HCT116 (cell line): ENCODE data around the gene TWSG1. TPM values are rescaled to one million over a fixed set of nuclear protein-coding genes. Genes with fewer than 3 reads are reported as not detected.

ENCODE experiments used
- ATAC-seq: fragments of 200-7000 bp; cut with Tn5 transposase; 2 replicates; pipeline ENCODE4 v1.9.1; 2020; ENCODE audit warnings: mild to moderate bottlenecking, moderate library complexity
- BruUV-seq: library from RNA; stranded (reverse); fragments of 400-500 nt; replicated peaks from 2 replicates; lab custom pipeline; 2021; lab: Mats Ljungman, UMichigan
- CTCF ChIA-PET: fragments of 300-600 bp; sonication (Branson Sonifier 250); formaldehyde crosslinking; loops from one replicate; lab custom pipeline; 2021; ENCODE audit warnings: antibody characterized with exemption; lab: Charles Lee
- POLR2A ChIA-PET: fragments of 300-600, 350-600 bp; sonication (Branson Sonifier 250); formaldehyde crosslinking; loops from one replicate; lab custom pipeline; 2021; ENCODE audit warnings: antibody characterized with exemption; lab: Charles Lee
- RAD21 ChIA-PET, 2 experiments: fragments of 300-600 bp; sonication (Branson Sonifier 250); formaldehyde crosslinking; loops; one replicate each; lab custom pipeline; 2023; ENCODE audit warnings: low total read pairs in 2 of 2; ENCODE audit not compliant: uncharacterized antibody in 2 of 2, unreplicated experiment in 2 of 2, low non-redundant PET in 1 of 2; lab: Charles Lee
- DNase-seq: peaks from one replicate; pipeline ENCODE4 v3.0.0-alpha.2; 2010; ENCODE audit warnings: low read depth, low spot score
- H2AFZ ChIP-seq: fragments of 200-600 bp; shearing (Covaris generic), sonication (generic); 2 replicates; pipeline ENCODE4 v1.6.1; 2017; ENCODE audit warnings: low read depth, mixed run types, mixed read lengths, antibody characterized with exemption, low read length; ENCODE audit not compliant: poor library complexity, severe bottlenecking
- H3K27ac ChIP-seq: 2 replicates; pipeline ENCODE4 v1.5.1; 2012; ENCODE audit warnings: low read depth, low read length
- H3K27me3 ChIP-seq: fragments of 200-600 bp; sonication (generic); 2 replicates; pipeline ENCODE4 v1.6.1; 2016; ENCODE audit warnings: mixed run types, low read length, mixed read lengths; ENCODE audit not compliant: insufficient read depth
- H3K36me3 ChIP-seq, 2 experiments: fragments of 200-500 bp in 1 of 2; fragments of 200-600 bp in 1 of 2; sonication (Bioruptor generic) in 1 of 2; sonication (generic) in 1 of 2; 2 replicates each; pipeline versions ENCODE4 v1.5.1 to v1.6.1; 2014 to 2016; ENCODE audit warnings: low read length in 2 of 2, inconsistent platforms in 1 of 2, mixed read lengths in 1 of 2, mixed run types in 1 of 2; ENCODE audit not compliant: insufficient read depth in 2 of 2, control insufficient read depth in 1 of 2
- H3K4me1 ChIP-seq, 2 experiments: fragments of 200-600 bp in 1 of 2; sonication (generic) in 1 of 2; 2 replicates each; pipeline versions ENCODE4 v1.5.1 to v1.6.1; 2012 to 2017; ENCODE audit warnings: low read length in 2 of 2, inconsistent platforms in 1 of 2, mild to moderate bottlenecking in 1 of 2, mixed read lengths in 1 of 2, mixed run types in 1 of 2, moderate library complexity in 1 of 2; ENCODE audit not compliant: insufficient read depth in 2 of 2, control insufficient read depth in 1 of 2
- H3K4me2 ChIP-seq: fragments of 200-600 bp; sonication (generic); 2 replicates; pipeline ENCODE4 v1.6.1; 2017; ENCODE audit warnings: mixed run types, low read length, mixed read lengths
- H3K4me3 ChIP-seq, 2 experiments: fragments of 200-600 bp in 1 of 2; sonication (generic) in 1 of 2; replicated peaks in 1 of 2; 2 replicates each; pipeline ENCODE4 v1.5.1; 2011 to 2016; ENCODE audit warnings: low read length in 2 of 2, control low read depth in 1 of 2, low read depth in 1 of 2, mild to moderate bottlenecking in 1 of 2, mixed read lengths in 1 of 2, mixed run types in 1 of 2
- H3K79me2 ChIP-seq: fragments of 200-600 bp; sonication (generic); 2 replicates; pipeline ENCODE4 v1.6.1; 2017; ENCODE audit warnings: mild to moderate bottlenecking, mixed run types, low read length, moderate library complexity, mixed read lengths; ENCODE audit not compliant: insufficient read depth
- H3K9ac ChIP-seq: fragments of 200-600 bp; sonication (generic); 2 replicates; pipeline ENCODE4 v1.6.1; 2016; ENCODE audit warnings: low read length, mixed read lengths
- H3K9me2 ChIP-seq: fragments of 200-600 bp; sonication (generic), shearing (Covaris generic); 2 replicates; pipeline ENCODE4 v1.6.1; 2017; ENCODE audit warnings: mixed run types, mild to moderate bottlenecking, moderate library complexity; ENCODE audit not compliant: insufficient read depth
- H3K9me3 ChIP-seq, 2 experiments: fragments of 200-500 bp in 1 of 2; fragments of 200-600 bp in 1 of 2; sonication (Bioruptor generic) in 1 of 2; sonication (generic) in 1 of 2; 2 replicates each; pipeline ENCODE4 v1.6.1; 2014 to 2017; ENCODE audit warnings: low read length in 2 of 2, mixed read lengths in 2 of 2, inconsistent platforms in 1 of 2, low read depth in 1 of 2, mild to moderate bottlenecking in 1 of 2, mixed run types in 1 of 2, moderate library complexity in 1 of 2; ENCODE audit not compliant: control insufficient read depth in 1 of 2, insufficient read depth in 1 of 2
- H4K20me1 ChIP-seq: fragments of 200-600 bp; sonication (generic), shearing (Covaris generic); 2 replicates; pipeline ENCODE4 v1.6.1; 2017; ENCODE audit warnings: mixed run types, mild to moderate bottlenecking, moderate library complexity; ENCODE audit not compliant: insufficient read depth
- CBX3 ChIP-seq: IDR thresholded peaks from 2 replicates; pipeline ENCODE4 v1.6.1; 2012; ENCODE audit warnings: low read depth
- ELF1 ChIP-seq: IDR thresholded peaks from 2 replicates; pipeline ENCODE4 v1.6.1; 2012; ENCODE audit warnings: low read depth, borderline replicate concordance
- EZH2 ChIP-seq: fragments of 200-600 bp; sonication (generic); IDR thresholded peaks from 2 replicates; pipeline ENCODE4 v1.6.1; 2017; ENCODE audit warnings: antibody characterized with exemption, mixed run types
- EZH2phosphoT487 ChIP-seq: fragments of 200-600 bp; IDR thresholded peaks from 2 replicates; pipeline ENCODE4 v1.6.1; 2018; ENCODE audit warnings: antibody characterized with exemption, borderline replicate concordance
- JUND ChIP-seq: IDR thresholded peaks from 2 replicates; pipeline ENCODE4 v1.6.1; 2012
- POLR2A ChIP-seq: IDR thresholded peaks from 2 replicates; pipeline ENCODE4 v1.7.0; 2011; ENCODE audit warnings: borderline replicate concordance; ENCODE audit not compliant: insufficient read depth, insufficient read length; ENCODE audit errors: extremely low read depth
- RAD21 ChIP-seq: IDR thresholded peaks from 2 replicates; pipeline ENCODE4 v1.6.1; 2012; ENCODE audit warnings: low read depth, mild to moderate bottlenecking
- SRF ChIP-seq: IDR thresholded peaks from 2 replicates; pipeline ENCODE4 v1.6.1; 2012; ENCODE audit warnings: low read depth
- YY1 ChIP-seq: IDR thresholded peaks from 2 replicates; pipeline ENCODE4 v1.6.1; 2011; ENCODE audit warnings: low read length, low read depth, moderate library complexity, mild to moderate bottlenecking; ENCODE audit not compliant: insufficient replicate concordance; ENCODE audit errors: extremely low read depth
- ZFX ChIP-seq: fragments of 450-650 bp; IDR thresholded peaks from 2 replicates; pipeline ENCODE4 v1.6.1; 2017
- intact Hi-C: fragments of 100-400 bp; cut with micrococcal nuclease; formaldehyde crosslinking; loops from 2 replicates; pipeline ENCODE4 v1.10.0; 2022
- total RNA-seq: library from RNA; stranded (reverse); gene quantifications from one replicate; pipeline ENCODE4 v1.2.1, GENCODE V29; 2021; ENCODE audit not compliant: unreplicated experiment
- TF ChIP-seq, protein P1 (sequence below): IDR thresholded peaks from 2 replicates; pipeline ENCODE4 v1.6.1; 2011; ENCODE audit warnings: mild to moderate bottlenecking, low read length, moderate library complexity; ENCODE audit not compliant: insufficient replicate concordance; ENCODE audit errors: extremely low read depth
- TF ChIP-seq, protein P2 (sequence below), 3 experiments: fragments of 200-600 bp in 1 of 3; sonication (generic) in 1 of 3; IDR thresholded peaks in 2 of 3; conservative IDR thresholded peaks in 1 of 3; 2 replicates each; pipeline ENCODE4 v1.5.1; 2012 to 2017; ENCODE audit warnings: low read depth in 2 of 3, low read length in 2 of 3, antibody characterized with exemption in 1 of 3, borderline replicate concordance in 1 of 3, control low read depth in 1 of 3, mild to moderate bottlenecking in 1 of 3, mixed read lengths in 1 of 3, mixed run types in 1 of 3, moderate library complexity in 1 of 3; ENCODE audit not compliant: insufficient read depth in 1 of 3
- TF ChIP-seq, protein P3 (sequence below): IDR thresholded peaks from 2 replicates; pipeline ENCODE4 v1.6.1; 2012
- TF ChIP-seq, protein P4 (sequence below): IDR thresholded peaks from 2 replicates; pipeline ENCODE4 v1.6.1; 2012; ENCODE audit warnings: low read depth

TWSG1 gene
- total RNA-seq, 1 experiment from 2014 or later: 35.7 TPM

DNA sequence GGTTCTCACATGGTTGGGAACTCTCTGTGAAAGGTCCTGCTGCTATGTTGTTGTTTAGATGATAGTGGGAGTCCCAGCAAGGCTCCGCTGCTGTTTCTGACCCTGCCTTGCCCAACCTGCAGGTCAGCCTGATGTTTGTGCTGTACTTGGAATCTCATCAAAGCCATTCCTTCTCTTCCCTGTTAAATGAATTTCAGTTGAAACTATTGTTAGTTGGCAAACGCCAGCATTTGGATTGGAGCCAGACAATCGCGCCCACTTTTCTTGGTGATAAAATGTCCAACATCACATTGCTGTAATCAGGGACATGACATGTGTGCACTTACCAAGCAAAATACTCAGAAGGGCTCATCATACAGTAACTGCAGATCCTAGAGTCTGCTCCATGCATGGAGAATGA lies 12.8 kb upstream of the TWSG1 start:
- DNase-seq: no peak
- no peak overlapping the region for H3K27ac ChIP-seq
- no peaks in the 10 kb centered on the region for H3K27me3 ChIP-seq
- no TSS peak for BruUV-seq
- CTCF ChIA-PET: no interaction called here
- RAD21 ChIA-PET: no interaction called here
- no peaks in the 10 kb centered on the region for H3K9me3 ChIP-seq
- no peaks in the 10 kb centered on the region for H3K4me1 ChIP-seq
- H3K36me3 ChIP-seq: no peaks in the 10 kb centered on the region
- intact Hi-C loops: no loop called here
- no peak for ATAC-seq
- H3K4me2 ChIP-seq: no peak overlapping the region
- no peak overlapping the region for H3K9ac ChIP-seq
- POLR2A ChIA-PET: no interaction called here
- no peaks in the 10 kb centered on the region for H4K20me1 ChIP-seq
- no peak for TF ChIP-seq CBX3
- TF ChIP-seq SRF: no peak
- TF ChIP-seq YY1: no peak
- TF ChIP-seq JUND: no peak
- TF ChIP-seq RAD21: no peak
- TF ChIP-seq, protein P1, sequence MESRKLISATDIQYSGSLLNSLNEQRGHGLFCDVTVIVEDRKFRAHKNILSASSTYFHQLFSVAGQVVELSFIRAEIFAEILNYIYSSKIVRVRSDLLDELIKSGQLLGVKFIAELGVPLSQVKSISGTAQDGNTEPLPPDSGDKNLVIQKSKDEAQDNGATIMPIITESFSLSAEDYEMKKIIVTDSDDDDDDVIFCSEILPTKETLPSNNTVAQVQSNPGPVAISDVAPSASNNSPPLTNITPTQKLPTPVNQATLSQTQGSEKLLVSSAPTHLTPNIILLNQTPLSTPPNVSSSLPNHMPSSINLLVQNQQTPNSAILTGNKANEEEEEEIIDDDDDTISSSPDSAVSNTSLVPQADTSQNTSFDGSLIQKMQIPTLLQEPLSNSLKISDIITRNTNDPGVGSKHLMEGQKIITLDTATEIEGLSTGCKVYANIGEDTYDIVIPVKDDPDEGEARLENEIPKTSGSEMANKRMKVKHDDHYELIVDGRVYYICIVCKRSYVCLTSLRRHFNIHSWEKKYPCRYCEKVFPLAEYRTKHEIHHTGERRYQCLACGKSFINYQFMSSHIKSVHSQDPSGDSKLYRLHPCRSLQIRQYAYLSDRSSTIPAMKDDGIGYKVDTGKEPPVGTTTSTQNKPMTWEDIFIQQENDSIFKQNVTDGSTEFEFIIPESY: no peak
- TF ChIP-seq, protein P2, sequence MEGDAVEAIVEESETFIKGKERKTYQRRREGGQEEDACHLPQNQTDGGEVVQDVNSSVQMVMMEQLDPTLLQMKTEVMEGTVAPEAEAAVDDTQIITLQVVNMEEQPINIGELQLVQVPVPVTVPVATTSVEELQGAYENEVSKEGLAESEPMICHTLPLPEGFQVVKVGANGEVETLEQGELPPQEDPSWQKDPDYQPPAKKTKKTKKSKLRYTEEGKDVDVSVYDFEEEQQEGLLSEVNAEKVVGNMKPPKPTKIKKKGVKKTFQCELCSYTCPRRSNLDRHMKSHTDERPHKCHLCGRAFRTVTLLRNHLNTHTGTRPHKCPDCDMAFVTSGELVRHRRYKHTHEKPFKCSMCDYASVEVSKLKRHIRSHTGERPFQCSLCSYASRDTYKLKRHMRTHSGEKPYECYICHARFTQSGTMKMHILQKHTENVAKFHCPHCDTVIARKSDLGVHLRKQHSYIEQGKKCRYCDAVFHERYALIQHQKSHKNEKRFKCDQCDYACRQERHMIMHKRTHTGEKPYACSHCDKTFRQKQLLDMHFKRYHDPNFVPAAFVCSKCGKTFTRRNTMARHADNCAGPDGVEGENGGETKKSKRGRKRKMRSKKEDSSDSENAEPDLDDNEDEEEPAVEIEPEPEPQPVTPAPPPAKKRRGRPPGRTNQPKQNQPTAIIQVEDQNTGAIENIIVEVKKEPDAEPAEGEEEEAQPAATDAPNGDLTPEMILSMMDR (IDR thresholded peaks at IDR 0.05 in 2 of 3, conservative IDR thresholded peaks at IDR 0.05 in 1 of 3; ENCODE audit: borderline replicate concordance in 1 of 3, insufficient read depth in 1 of 3, low read depth in 2 of 3, low read length in 2 of 3): no peak
- TF ChIP-seq ELF1: no peak
- TF ChIP-seq EZH2: no peak
- TF ChIP-seq, protein P3, sequence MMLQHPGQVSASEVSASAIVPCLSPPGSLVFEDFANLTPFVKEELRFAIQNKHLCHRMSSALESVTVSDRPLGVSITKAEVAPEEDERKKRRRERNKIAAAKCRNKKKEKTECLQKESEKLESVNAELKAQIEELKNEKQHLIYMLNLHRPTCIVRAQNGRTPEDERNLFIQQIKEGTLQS: no peak
- TF ChIP-seq POLR2A: no peak
- TF ChIP-seq EZH2phosphoT487: no peak
- TF ChIP-seq, protein P4, sequence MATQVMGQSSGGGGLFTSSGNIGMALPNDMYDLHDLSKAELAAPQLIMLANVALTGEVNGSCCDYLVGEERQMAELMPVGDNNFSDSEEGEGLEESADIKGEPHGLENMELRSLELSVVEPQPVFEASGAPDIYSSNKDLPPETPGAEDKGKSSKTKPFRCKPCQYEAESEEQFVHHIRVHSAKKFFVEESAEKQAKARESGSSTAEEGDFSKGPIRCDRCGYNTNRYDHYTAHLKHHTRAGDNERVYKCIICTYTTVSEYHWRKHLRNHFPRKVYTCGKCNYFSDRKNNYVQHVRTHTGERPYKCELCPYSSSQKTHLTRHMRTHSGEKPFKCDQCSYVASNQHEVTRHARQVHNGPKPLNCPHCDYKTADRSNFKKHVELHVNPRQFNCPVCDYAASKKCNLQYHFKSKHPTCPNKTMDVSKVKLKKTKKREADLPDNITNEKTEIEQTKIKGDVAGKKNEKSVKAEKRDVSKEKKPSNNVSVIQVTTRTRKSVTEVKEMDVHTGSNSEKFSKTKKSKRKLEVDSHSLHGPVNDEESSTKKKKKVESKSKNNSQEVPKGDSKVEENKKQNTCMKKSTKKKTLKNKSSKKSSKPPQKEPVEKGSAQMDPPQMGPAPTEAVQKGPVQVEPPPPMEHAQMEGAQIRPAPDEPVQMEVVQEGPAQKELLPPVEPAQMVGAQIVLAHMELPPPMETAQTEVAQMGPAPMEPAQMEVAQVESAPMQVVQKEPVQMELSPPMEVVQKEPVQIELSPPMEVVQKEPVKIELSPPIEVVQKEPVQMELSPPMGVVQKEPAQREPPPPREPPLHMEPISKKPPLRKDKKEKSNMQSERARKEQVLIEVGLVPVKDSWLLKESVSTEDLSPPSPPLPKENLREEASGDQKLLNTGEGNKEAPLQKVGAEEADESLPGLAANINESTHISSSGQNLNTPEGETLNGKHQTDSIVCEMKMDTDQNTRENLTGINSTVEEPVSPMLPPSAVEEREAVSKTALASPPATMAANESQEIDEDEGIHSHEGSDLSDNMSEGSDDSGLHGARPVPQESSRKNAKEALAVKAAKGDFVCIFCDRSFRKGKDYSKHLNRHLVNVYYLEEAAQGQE: no peak
- no peak for TF ChIP-seq ZFX
- no peaks in the 10 kb centered on the region for H3K9me2 ChIP-seq
- no peaks in the 10 kb centered on the region for H3K79me2 ChIP-seq
- H3K4me3 ChIP-seq: no peak overlapping the region
- no peak overlapping the region for H2AFZ ChIP-seq
